ENCODE data around the gene CELA2A. TPM values are rescaled to one million over a fixed set of nuclear protein-coding genes. Genes with fewer than 3 reads are reported as not detected.

Gene CELA2A
- total and polyA plus RNA-seq, 2 of the 13 experiments (the other 11 are each of a cell fraction or from before 2014, with no cell fraction given) = not detected

DNA sequence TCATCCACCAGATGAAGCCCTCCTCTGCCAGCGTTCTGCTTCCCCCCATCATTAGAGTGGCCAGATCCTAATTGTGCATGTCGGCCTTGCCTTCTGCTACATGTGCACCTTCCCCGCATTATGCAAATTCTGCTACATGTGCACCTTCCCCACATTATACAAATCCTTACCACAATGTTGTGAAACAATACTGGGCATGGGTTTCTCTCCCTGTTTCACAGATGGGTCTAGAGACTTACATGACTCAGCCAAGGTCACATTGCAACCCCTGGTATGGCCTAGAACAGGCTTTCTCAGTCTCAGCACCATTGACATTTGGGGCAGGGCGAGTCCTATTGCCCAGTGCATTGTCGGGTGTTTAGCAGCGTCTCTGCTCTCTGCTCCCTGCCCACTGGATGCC is 1.0 kb upstream of the CELA2A start:
- in situ Hi-C loops (cut with HindIII; ENCODE audit: extremely low pct_ligation_motif_present, low pct_unique_long_range_greater_than_20kb) = no loop called here
- Histone ChIP-seq H3K9ac (ENCODE audit: insufficient read depth, low read depth, low read length) (no peak overlapping the region), H3K4me3 (replicated peaks in 1 of 3; ENCODE audit: insufficient read depth in 1 of 3, low read depth in 2 of 3, low read length in 3 of 3) (no peak overlapping the region), H2AFZ (ENCODE audit: low read length) (no peak overlapping the region), H3K36me3 (replicated peaks in 1 of 2; ENCODE audit: control insufficient read depth in 1 of 2, insufficient read depth in 2 of 2, low read length in 2 of 2) (no peaks in the 10 kb centered on the region), H3K4me1 (ENCODE audit: insufficient read depth, low read length) (peaks cover 7% of the 10 kb centered on the region), H3K4me2 (ENCODE audit: low read depth, low read length) (no peak overlapping the region), H3K9me3 (ENCODE audit: low read length) (no peaks in the 10 kb centered on the region), H3K27me3 (ENCODE audit: control insufficient read depth in 1 of 2, insufficient read depth in 2 of 2, low read length in 2 of 2) (peaks cover 0 to 1% of the 10 kb centered on the region in 2 experiments; a peak in 2 of 5 replicates), H4K20me1 (ENCODE audit: insufficient read depth, low read length) (no peaks in the 10 kb centered on the region), H3K27ac (ENCODE audit: extremely low read length, insufficient read depth, low read length) (no peak overlapping the region), H3K79me2 (ENCODE audit: insufficient read depth, low read length) (no peaks in the 10 kb centered on the region)
- POLR2A ChIA-PET = no interaction called here
- intact Hi-C loops (cut with micrococcal nuclease; ENCODE audit: unreplicated experiment) = no loop called here
- no TSS peak for BruUV-seq (replicated peaks)
- CTCF ChIA-PET (ENCODE audit: low intra/inter-chr PET ratio, low total read pairs) = no interaction called here
- WGBS (ENCODE audit: low lambda C conversion rate) = 55% methylated on average over 3 of the region's 6 CpGs
- ATAC-seq (no peak), DNase-seq (ENCODE audit: low spot score) (no peak), FAIRE-seq (no peak)
- no peak for TF ChIP-seq ZNF550 (CRISPR knock-in tag; IDR thresholded peaks at IDR 0.05; ENCODE audit: borderline replicate concordance)
- no peak for TF ChIP-seq ZSCAN25 (CRISPR knock-in tag; IDR thresholded peaks at IDR 0.05)
- no peak for TF ChIP-seq ZNF761 (CRISPR knock-in tag; conservative IDR thresholded peaks at IDR 0.05)
- no peak for TF ChIP-seq SRSF1 (optimal IDR thresholded peaks at IDR 0.05; ENCODE audit: low read depth, low read length)
- TF ChIP-seq PHF20 (CRISPR knock-in tag; IDR thresholded peaks at IDR 0.05) = no peak
- TF ChIP-seq, protein P1, sequence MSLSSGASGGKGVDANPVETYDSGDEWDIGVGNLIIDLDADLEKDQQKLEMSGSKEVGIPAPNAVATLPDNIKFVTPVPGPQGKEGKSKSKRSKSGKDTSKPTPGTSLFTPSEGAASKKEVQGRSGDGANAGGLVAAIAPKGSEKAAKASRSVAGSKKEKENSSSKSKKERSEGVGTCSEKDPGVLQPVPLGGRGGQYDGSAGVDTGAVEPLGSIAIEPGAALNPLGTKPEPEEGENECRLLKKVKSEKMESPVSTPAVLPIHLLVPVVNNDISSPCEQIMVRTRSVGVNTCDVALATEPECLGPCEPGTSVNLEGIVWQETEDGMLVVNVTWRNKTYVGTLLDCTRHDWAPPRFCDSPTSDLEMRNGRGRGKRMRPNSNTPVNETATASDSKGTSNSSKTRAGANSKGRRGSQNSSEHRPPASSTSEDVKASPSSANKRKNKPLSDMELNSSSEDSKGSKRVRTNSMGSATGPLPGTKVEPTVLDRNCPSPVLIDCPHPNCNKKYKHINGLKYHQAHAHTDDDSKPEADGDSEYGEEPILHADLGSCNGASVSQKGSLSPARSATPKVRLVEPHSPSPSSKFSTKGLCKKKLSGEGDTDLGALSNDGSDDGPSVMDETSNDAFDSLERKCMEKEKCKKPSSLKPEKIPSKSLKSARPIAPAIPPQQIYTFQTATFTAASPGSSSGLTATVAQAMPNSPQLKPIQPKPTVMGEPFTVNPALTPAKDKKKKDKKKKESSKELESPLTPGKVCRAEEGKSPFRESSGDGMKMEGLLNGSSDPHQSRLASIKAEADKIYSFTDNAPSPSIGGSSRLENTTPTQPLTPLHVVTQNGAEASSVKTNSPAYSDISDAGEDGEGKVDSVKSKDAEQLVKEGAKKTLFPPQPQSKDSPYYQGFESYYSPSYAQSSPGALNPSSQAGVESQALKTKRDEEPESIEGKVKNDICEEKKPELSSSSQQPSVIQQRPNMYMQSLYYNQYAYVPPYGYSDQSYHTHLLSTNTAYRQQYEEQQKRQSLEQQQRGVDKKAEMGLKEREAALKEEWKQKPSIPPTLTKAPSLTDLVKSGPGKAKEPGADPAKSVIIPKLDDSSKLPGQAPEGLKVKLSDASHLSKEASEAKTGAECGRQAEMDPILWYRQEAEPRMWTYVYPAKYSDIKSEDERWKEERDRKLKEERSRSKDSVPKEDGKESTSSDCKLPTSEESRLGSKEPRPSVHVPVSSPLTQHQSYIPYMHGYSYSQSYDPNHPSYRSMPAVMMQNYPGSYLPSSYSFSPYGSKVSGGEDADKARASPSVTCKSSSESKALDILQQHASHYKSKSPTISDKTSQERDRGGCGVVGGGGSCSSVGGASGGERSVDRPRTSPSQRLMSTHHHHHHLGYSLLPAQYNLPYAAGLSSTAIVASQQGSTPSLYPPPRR (CRISPR knock-in tag; IDR thresholded peaks at IDR 0.05; ENCODE audit: borderline replicate concordance) = no peak
- TF ChIP-seq ZNF432 (CRISPR knock-in tag; IDR thresholded peaks at IDR 0.05; ENCODE audit: borderline replicate concordance) = no peak
- TF ChIP-seq KDM2A (CRISPR knock-in tag; IDR thresholded peaks at IDR 0.05; ENCODE audit: borderline replicate concordance, low read depth) = no peak
- no peak for TF ChIP-seq EHMT2 (IDR thresholded peaks at IDR 0.05; ENCODE audit: borderline replicate concordance, low read depth, low read length)
- TF ChIP-seq, protein P2, sequence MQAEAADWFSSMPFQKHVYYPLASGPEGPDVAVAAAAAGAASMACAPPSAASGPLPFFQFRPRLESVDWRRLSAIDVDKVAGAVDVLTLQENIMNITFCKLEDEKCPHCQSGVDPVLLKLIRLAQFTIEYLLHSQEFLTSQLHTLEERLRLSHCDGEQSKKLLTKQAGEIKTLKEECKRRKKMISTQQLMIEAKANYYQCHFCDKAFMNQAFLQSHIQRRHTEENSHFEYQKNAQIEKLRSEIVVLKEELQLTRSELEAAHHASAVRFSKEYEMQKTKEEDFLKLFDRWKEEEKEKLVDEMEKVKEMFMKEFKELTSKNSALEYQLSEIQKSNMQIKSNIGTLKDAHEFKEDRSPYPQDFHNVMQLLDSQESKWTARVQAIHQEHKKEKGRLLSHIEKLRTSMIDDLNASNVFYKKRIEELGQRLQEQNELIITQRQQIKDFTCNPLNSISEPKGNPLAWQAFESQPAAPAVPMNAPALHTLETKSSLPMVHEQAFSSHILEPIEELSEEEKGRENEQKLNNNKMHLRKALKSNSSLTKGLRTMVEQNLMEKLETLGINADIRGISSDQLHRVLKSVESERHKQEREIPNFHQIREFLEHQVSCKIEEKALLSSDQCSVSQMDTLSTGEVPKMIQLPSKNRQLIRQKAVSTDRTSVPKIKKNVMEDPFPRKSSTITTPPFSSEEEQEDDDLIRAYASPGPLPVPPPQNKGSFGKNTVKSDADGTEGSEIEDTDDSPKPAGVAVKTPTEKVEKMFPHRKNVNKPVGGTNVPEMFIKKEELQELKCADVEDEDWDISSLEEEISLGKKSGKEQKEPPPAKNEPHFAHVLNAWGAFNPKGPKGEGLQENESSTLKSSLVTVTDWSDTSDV (CRISPR knock-in tag; IDR thresholded peaks at IDR 0.05) = no peak
- TF ChIP-seq, protein P3, sequence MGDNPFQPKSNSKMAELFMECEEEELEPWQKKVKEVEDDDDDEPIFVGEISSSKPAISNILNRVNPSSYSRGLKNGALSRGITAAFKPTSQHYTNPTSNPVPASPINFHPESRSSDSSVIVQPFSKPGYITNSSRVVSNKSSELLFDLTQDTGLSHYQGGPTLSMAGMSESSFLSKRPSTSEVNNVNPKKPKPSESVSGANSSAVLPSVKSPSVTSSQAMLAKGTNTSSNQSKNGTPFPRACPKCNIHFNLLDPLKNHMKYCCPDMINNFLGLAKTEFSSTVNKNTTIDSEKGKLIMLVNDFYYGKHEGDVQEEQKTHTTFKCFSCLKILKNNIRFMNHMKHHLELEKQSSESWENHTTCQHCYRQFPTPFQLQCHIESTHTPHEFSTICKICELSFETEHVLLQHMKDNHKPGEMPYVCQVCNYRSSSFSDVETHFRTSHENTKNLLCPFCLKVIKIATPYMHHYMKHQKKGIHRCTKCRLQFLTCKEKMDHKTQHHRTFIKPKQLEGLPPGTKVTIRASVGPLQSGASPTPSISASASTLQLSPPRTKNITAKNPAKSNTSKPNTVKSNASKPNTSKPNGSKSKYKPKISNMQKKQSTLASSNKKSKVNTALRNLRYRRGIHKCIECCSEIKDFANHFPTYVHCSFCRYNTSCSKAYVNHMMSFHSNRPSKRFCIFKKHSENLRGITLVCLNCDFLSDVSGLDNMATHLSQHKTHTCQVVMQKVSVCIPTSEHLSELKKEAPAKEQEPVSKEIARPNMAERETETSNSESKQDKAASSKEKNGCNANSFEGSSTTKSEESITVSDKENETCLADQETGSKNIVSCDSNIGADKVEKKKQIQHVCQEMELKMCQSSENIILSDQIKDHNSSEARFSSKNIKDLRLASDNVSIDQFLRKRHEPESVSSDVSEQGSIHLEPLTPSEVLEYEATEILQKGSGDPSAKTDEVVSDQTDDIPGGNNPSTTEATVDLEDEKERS (CRISPR knock-in tag; IDR thresholded peaks at IDR 0.05) = no peak
- no peak for TF ChIP-seq ZMYM3 (CRISPR knock-in tag; IDR thresholded peaks at IDR 0.05)
- no peak for TF ChIP-seq RXRB (CRISPR knock-in tag; IDR thresholded peaks at IDR 0.05; ENCODE audit: borderline replicate concordance)
- no peak for TF ChIP-seq HMG20B (CRISPR knock-in tag; conservative IDR thresholded peaks at IDR 0.05)
- no peak for TF ChIP-seq ZNF567 (CRISPR knock-in tag; IDR thresholded peaks at IDR 0.05; ENCODE audit: borderline replicate concordance)

Measured in HepG2 (cell line).